Nephron progenitor cell (in vitro differentiated cells): ENCODE measurements around the gene ATF7IP2.

ENCODE experiments used
- DNase-seq: peaks from one replicate; pipeline ENCODE4 v3.0.0; 2021
- H3K27ac Mint-ChIP-seq: 2 replicates; pipeline ENCODE4 v1.8.0; 2021; ENCODE audit warnings: mild to moderate bottlenecking, moderate library complexity, mixed read lengths
- H3K27me3 Mint-ChIP-seq: 2 replicates; pipeline ENCODE4 v1.8.0; 2021; ENCODE audit warnings: mild to moderate bottlenecking, low read depth, mixed read lengths; ENCODE audit not compliant: poor library complexity
- H3K36me3 Mint-ChIP-seq: 2 replicates; pipeline ENCODE4 v1.8.0; 2021; ENCODE audit warnings: low read depth, mixed read lengths
- H3K4me1 Mint-ChIP-seq: 2 replicates; pipeline ENCODE4 v1.8.0; 2021; ENCODE audit warnings: mixed read lengths
- H3K4me3 Mint-ChIP-seq: 2 replicates; pipeline ENCODE4 v1.8.0; 2021; ENCODE audit warnings: mild to moderate bottlenecking, moderate library complexity, mixed read lengths
- H3K9me3 Mint-ChIP-seq: 2 replicates; pipeline ENCODE4 v1.8.0; 2021; ENCODE audit warnings: mild to moderate bottlenecking, moderate library complexity, mixed read lengths
- CTCF ChIP-seq: fragments of 200-600 bp; sonication (generic); IDR thresholded peaks from 2 replicates; pipeline ENCODE4 v1.5.0; 2021; ENCODE audit warnings: antibody characterized with exemption

Gene ATF7IP2

GRCh38 chr16:10485698-10486382, 100.0 kb downstream of the ATF7IP2 start:
- no peak for TF ChIP-seq CTCF
- Mint-ChIP-seq H3K27me3 (peaks cover 2% of the 10 kb centered on the region), H3K9me3 (peaks cover 29% of the 10 kb centered on the region), H3K27ac (no peak overlapping the region), H3K4me1 (peaks cover 5% of the 10 kb centered on the region), H3K36me3 (peaks cover 39% of the 10 kb centered on the region), H3K4me3 (no peak overlapping the region)
- no peak for DNase-seq

GRCh38 chr16:10490141-10490540, 104.3 kb downstream of the ATF7IP2 start:
- Mint-ChIP-seq H3K27me3 (peaks cover 9% of the 10 kb centered on the region), H3K4me1 (peaks cover 10% of the 10 kb centered on the region), H3K27ac (no peak overlapping the region), H3K9me3 (peaks cover 32% of the 10 kb centered on the region), H3K4me3 (no peak overlapping the region), H3K36me3 (peaks cover 17% of the 10 kb centered on the region)
- no peak for DNase-seq
- no peak for TF ChIP-seq CTCF

GRCh38 chr16:10493276-10493675, 107.4 kb downstream of the ATF7IP2 start:
- no peak overlapping the region for H3K27ac Mint-ChIP-seq
- no peak for DNase-seq
- H3K4me3 Mint-ChIP-seq = no peak overlapping the region
- TF ChIP-seq CTCF = no peak
- H3K36me3 Mint-ChIP-seq = peaks cover 6% of the 10 kb centered on the region
- peaks cover 20% of the 10 kb centered on the region for H3K9me3 Mint-ChIP-seq
- H3K27me3 Mint-ChIP-seq = peaks cover 11% of the 10 kb centered on the region
- H3K4me1 Mint-ChIP-seq = peaks cover 10% of the 10 kb centered on the region

DNA sequence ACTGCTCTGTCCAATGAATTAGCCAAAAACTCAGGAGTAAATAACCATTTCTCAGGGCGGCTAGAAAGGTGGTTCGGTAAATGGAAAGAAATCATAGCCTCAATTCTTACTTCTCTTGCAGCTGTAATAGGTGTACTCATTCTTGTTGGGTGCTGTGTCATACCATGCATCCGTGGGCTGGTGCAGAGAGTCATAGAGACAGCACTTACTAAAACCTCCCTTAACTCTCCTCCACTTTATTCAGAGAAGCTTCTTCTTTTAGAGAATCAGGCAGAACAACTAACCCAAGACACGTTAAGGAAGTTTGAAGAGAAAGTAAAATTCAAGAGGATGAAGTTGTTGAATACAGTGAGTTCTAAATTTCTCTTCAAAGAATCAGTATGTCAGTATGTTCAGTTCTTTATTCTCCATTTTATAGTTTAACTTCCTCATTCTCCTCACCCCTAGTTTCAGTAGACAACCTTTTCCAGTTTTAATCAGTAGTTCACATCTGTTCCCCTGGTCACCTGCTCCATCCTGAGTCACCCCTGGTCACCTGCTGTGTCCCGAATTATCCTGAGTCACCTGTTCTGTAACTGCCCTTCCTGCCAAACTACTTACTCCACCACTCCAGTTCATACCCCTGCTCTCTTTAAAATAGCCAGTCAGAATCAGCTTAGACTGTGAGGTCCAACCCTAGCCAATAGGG, 108.6 kb downstream of the ATF7IP2 start:
- peaks cover 9% of the 10 kb centered on the region for H3K27me3 Mint-ChIP-seq
- H3K27ac Mint-ChIP-seq = no peak overlapping the region
- peaks cover 20% of the 10 kb centered on the region for H3K9me3 Mint-ChIP-seq
- H3K4me3 Mint-ChIP-seq = no peak overlapping the region
- DNase-seq = no peak
- peaks cover 6% of the 10 kb centered on the region for H3K36me3 Mint-ChIP-seq
- TF ChIP-seq CTCF = no peak
- peaks cover 10% of the 10 kb centered on the region for H3K4me1 Mint-ChIP-seq

DNA sequence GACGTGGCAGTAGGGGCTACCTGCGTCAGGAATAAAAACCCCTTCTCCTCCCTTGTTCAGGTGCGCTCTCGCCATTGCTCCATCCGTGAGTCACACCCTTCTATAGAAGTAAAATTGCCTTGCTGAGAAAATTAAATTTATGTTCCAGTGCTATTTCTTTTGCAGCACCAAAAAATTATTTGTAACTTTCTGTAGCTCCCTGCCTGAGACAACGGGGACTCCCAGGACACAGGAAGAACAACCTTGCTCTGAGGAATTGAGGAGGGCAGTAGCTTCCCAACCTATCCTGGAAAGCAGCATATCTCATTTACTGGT, 109.1 kb downstream of the ATF7IP2 start:
- Mint-ChIP-seq H3K27me3 (peaks cover 9% of the 10 kb centered on the region), H3K36me3 (peaks cover 6% of the 10 kb centered on the region), H3K27ac (no peak overlapping the region), H3K4me3 (no peak overlapping the region), H3K4me1 (peaks cover 7% of the 10 kb centered on the region), H3K9me3 (peaks cover 20% of the 10 kb centered on the region)
- DNase-seq = no peak
- TF ChIP-seq CTCF = no peak
